Esophagus muscularis mucosa (tissue), 4 donors: Measurements from ENCODE around the gene TLL2. TPM values are rescaled to one million over a fixed set of nuclear protein-coding genes. Genes with fewer than 3 reads are reported as not detected.

ENCODE experiments used
- DNase-seq: peaks from one replicate; pipeline ENCODE4 v3.0.0-alpha.2; 2017; ENCODE audit errors: extremely low spot score
- H3K27ac ChIP-seq, 4 donors: fragments of 200-600 bp; sonication (generic); replicated peaks in 1 of 4; 1 replicate in 3 of 4; 2 replicates in 1 of 4; pipeline ENCODE4 v1.5.1; 2016 to 2019; ENCODE audit warnings: mild to moderate bottlenecking in 1 of 4
- H3K27me3 ChIP-seq, 4 donors: fragments of 200-600 bp; sonication (generic); one replicate each; pipeline versions ENCODE4 v1.5.1 to v1.6.0; 2016 to 2019
- H3K36me3 ChIP-seq, 4 donors: fragments of 200-600 bp; sonication (generic); one replicate each; pipeline ENCODE4 v1.5.1; 2016 to 2019
- H3K4me1 ChIP-seq, 4 donors: fragments of 200-600 bp; sonication (generic); one replicate each; pipeline ENCODE4 v1.5.1; 2016 to 2019
- H3K4me3 ChIP-seq, 4 donors: fragments of 200-600 bp; sonication (generic); 1 replicate in 2 of 4; 2 replicates in 2 of 4; pipeline ENCODE4 v1.5.1; 2016 to 2019; ENCODE audit warnings: mild to moderate bottlenecking in 4 of 4, moderate library complexity in 1 of 4
- H3K9me3 ChIP-seq, 4 donors: fragments of 200-600 bp; sonication (generic); 1 replicate in 3 of 4; 2 replicates in 1 of 4; pipeline ENCODE4 v1.5.1; 2016 to 2019
- EP300 ChIP-seq: sonication (generic); formaldehyde crosslinking; IDR thresholded peaks from one replicate; pipeline ENCODE4 v1.6.1; 2017; ENCODE audit warnings: antibody characterized with exemption
- POLR2A ChIP-seq: fragments of 450-650 bp; IDR thresholded peaks from one replicate; pipeline ENCODE4 v1.6.1; 2017; ENCODE audit warnings: antibody characterized with exemption, moderate library complexity, mild to moderate bottlenecking, low read depth
- POLR2AphosphoS5 ChIP-seq, 2 donors: sonication (generic); formaldehyde crosslinking; IDR thresholded peaks; one replicate each; pipeline ENCODE4 v1.6.1; 2017; ENCODE audit warnings: antibody characterized with exemption in 2 of 2
- WGBS: methylation state at CpG from one replicate; pipeline ENCODE4 v1.1.5; 2018; 5-methylcytosine and 5-hydroxymethylcytosine counted together
- intact Hi-C: fragments of 100-400 bp; cut with DNase I; formaldehyde crosslinking; loops from one replicate; pipeline ENCODE4 v1.15.1; 2023
- total RNA-seq, 4 donors: library from RNA; depleted of rRNA; stranded (reverse); fragments of >200 nt; gene quantifications; one replicate each; pipeline versions ENCODE4 v1.1.0 to v1.2.1, GENCODE V29; 2016
- TF ChIP-seq, protein P1 (sequence below), 3 experiments: fragments of 200-600 bp in 2 of 3; fragments of 450-650 bp in 1 of 3; sonication (generic) in 2 of 3; IDR thresholded peaks; one replicate each; pipeline ENCODE4 v1.5.1; 2017 to 2019; ENCODE audit warnings: antibody characterized with exemption in 3 of 3, mild to moderate bottlenecking in 2 of 3, moderate library complexity in 1 of 3

Gene TLL2
- total RNA-seq, 4 donors from 2014 or later = 0.17 to 2.1 (median 0.27) TPM

DNA sequence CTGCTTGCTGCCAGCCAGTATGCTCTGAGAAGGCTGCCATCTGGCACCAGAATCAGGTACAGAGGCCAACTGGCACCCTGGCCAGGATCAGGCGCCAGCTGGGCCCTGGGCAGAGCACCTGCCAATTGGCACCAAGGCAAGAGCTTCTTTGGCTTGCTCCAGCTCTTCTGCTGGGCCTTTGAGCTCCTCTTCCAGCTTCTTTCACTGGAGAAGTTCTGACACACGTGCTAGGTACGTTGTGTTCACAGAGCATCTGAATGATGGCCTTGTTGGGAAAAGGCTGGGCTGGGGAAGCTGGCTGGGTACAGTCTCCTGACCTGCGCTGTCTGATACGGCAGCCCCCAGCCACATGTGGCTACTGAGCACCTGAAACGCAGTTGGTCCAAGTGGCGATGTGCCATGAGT lies 123.3 kb downstream of the TLL2 start:
- H3K27ac ChIP-seq = no peak overlapping the region
- no peaks in the 10 kb centered on the region for H3K9me3 ChIP-seq
- WGBS = 83% methylated on average over 6 of the region's 7 CpGs
- no peak for DNase-seq
- H3K36me3 ChIP-seq = no peaks in the 10 kb centered on the region
- no peak overlapping the region for H3K4me3 ChIP-seq
- H3K4me1 ChIP-seq = peaks cover 13 to 20% (median 16%) of the 10 kb centered on the region in 4 donors
- TF ChIP-seq POLR2AphosphoS5 (IDR thresholded peaks at IDR 0.05) = peak; percentile 52 to 77
- TF ChIP-seq EP300 = no peak
- intact Hi-C loops = no loop called here
- peaks cover 0 to under 1% (median 0%) of the 10 kb centered on the region in 4 donors for H3K27me3 ChIP-seq

DNA sequence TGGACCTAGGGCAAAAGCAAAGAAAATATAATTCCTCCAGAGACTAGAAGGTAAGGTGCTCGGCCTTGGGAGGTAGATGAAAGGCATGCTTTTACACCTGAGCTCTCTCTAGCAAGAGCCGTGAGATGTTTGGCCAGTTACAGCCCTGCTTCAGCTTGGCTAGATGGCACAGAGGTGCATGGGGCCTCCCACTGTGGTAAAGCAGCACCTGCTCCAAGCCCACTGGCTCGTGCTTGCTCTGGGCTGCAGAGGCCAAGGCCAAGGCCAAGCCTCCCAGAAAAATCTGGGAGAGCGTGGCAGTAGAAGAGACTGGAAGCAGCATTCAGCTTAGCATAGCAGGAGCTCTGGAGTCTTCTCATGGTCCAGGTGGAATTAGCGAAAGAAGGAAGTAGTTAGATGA lies 123.9 kb downstream of the TLL2 start:
- DNase-seq = no peak
- Histone ChIP-seq H3K4me1 (peaks cover 13 to 20% (median 16%) of the 10 kb centered on the region in 4 donors), H3K27ac (no peak overlapping the region), H3K27me3 (no peaks in the 10 kb centered on the region), H3K36me3 (no peaks in the 10 kb centered on the region), H3K4me3 (no peak overlapping the region), H3K9me3 (no peaks in the 10 kb centered on the region)
- WGBS = 84% methylated on average over 5 of the region's 5 CpGs
- intact Hi-C loops = no loop called here
- TF ChIP-seq, protein P1, sequence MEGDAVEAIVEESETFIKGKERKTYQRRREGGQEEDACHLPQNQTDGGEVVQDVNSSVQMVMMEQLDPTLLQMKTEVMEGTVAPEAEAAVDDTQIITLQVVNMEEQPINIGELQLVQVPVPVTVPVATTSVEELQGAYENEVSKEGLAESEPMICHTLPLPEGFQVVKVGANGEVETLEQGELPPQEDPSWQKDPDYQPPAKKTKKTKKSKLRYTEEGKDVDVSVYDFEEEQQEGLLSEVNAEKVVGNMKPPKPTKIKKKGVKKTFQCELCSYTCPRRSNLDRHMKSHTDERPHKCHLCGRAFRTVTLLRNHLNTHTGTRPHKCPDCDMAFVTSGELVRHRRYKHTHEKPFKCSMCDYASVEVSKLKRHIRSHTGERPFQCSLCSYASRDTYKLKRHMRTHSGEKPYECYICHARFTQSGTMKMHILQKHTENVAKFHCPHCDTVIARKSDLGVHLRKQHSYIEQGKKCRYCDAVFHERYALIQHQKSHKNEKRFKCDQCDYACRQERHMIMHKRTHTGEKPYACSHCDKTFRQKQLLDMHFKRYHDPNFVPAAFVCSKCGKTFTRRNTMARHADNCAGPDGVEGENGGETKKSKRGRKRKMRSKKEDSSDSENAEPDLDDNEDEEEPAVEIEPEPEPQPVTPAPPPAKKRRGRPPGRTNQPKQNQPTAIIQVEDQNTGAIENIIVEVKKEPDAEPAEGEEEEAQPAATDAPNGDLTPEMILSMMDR (IDR thresholded peaks at IDR 0.05) = no peak
- no peak for TF ChIP-seq EP300
- no peak for TF ChIP-seq POLR2A
- TF ChIP-seq POLR2AphosphoS5 (IDR thresholded peaks at IDR 0.05) = no peak

DNA sequence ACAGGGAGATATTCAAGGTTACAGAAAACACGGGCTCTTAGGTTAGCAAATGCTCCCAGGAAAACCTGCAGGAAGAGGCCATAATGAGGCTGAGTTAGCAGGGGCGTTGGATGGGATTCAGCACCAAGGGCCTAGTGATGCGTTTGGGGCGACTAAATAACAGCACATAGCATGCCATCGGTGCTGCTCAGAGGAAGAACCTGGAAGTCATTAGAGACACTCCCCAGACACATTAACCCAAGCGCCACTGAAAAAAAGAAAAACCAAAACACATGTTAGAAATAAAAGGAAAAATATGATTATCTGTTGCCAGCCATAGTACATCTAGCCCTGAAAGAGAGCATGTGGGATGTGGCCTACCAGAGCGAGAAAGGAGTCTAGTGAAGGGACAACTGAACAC lies 126.1 kb downstream of the TLL2 start:
- no peaks in the 10 kb centered on the region for H3K36me3 ChIP-seq
- DNase-seq = no peak
- intact Hi-C loops = no loop called here
- H3K4me1 ChIP-seq = peaks cover 13 to 20% (median 16%) of the 10 kb centered on the region in 4 donors
- 78% methylated on average over 7 of the region's 7 CpGs for whole genome bisulfite sequencing
- TF ChIP-seq POLR2A = no peak
- TF ChIP-seq, protein P1 (IDR thresholded peaks at IDR 0.05) = no peak
- no peak for TF ChIP-seq EP300
- no peak for TF ChIP-seq POLR2AphosphoS5 (IDR thresholded peaks at IDR 0.05)
- no peak overlapping the region for H3K27ac ChIP-seq
- H3K27me3 ChIP-seq = no peaks in the 10 kb centered on the region
- H3K4me3 ChIP-seq = no peak overlapping the region
- no peaks in the 10 kb centered on the region for H3K9me3 ChIP-seq

DNA sequence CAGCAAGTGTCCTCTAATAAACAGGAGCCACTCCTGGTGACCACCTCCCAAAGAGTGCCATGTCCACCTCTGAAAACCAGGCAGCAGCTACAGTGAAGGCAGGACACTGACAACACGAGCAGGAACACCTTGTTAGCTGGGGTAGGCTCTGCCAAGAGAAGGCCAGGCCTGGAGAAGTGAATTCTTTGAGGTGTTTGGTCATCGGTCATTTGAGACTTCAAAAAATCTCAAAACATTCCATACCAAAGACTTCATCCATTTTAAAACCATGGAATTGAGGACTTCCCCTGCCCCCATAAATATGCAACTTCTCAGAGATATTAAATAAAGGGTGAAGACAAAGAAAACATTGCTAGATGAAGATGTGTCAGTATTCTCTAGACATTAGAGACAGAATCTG lies 126.6 kb downstream of the TLL2 start:
- intact Hi-C loops = no loop called here
- Histone ChIP-seq H3K27me3 (no peaks in the 10 kb centered on the region), H3K27ac (no peak overlapping the region), H3K36me3 (no peaks in the 10 kb centered on the region), H3K4me3 (no peak overlapping the region), H3K4me1 (peaks cover 13 to 20% (median 16%) of the 10 kb centered on the region in 4 donors), H3K9me3 (no peaks in the 10 kb centered on the region)
- no peak for TF ChIP-seq POLR2AphosphoS5 (IDR thresholded peaks at IDR 0.05)
- no peak for DNase-seq
- 67% methylated on average over 1 of the region's 2 CpGs for WGBS

DNA sequence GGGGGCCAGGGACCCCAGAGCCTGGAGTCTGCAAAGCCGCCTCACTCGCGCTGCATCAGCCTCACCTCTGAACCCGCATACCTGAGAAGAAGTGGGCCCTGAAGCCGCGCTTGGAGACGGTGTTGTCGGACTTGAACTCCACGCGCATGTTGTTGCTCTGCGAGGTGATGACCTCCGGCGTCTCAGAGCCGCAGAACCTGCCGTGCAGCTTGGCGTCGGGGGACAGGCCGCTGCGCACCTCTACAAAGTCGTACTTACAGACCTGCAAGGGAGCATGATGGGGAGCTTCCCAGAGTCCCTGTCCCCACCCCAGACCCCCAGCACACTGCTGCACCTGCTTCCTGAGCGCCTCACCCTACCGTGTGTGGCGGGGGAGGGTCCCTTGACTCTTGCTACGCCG lies 129.2 kb downstream of the TLL2 start:
- intact Hi-C loops = no loop called here
- Histone ChIP-seq H3K27ac (no peak overlapping the region), H3K36me3 (no peaks in the 10 kb centered on the region), H3K9me3 (no peaks in the 10 kb centered on the region), H3K4me3 (no peak overlapping the region), H3K27me3 (no peaks in the 10 kb centered on the region), H3K4me1 (peaks cover 0 to 3% (median 1%) of the 10 kb centered on the region in 4 donors)
- 85% methylated on average over 21 of the region's 25 CpGs for WGBS
- TF ChIP-seq POLR2A (no peak), EP300 (no peak), POLR2AphosphoS5 (IDR thresholded peaks at IDR 0.05) (no peak)
- TF ChIP-seq, protein P1 (IDR thresholded peaks at IDR 0.05) = no peak
- DNase-seq = no peak

DNA sequence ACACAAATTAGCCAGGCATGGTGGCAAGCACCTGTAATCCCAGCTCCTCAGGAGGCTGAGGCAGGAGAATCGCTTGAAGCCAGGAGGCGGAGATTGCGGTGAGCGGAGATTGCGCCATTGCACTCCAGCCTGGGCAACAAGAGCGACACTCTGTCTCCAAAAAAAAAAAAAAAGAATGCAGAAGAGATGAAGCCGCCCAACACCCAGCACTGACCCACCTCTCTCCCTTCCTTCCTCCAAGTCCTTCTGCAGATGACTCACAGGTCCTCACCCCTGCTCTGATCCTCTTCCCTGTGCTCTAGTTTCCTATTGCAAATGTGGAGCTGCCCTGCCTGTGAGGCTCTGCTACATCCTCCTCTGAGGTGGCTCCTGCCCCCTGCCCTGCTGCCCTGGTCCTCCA lies 132.9 kb downstream of the TLL2 start:
- DNase-seq = no peak
- TF ChIP-seq POLR2AphosphoS5 (IDR thresholded peaks at IDR 0.05) = no peak
- Histone ChIP-seq H3K4me3 (no peak overlapping the region), H3K27me3 (no peaks in the 10 kb centered on the region), H3K36me3 (no peaks in the 10 kb centered on the region), H3K9me3 (no peaks in the 10 kb centered on the region), H3K4me1 (peaks cover 7 to 20% (median 18%) of the 10 kb centered on the region in 4 donors), H3K27ac (no peak overlapping the region)
- intact Hi-C loops = no loop called here
- WGBS = 83% methylated on average over 7 of the region's 7 CpGs
